Occipital lobe (tissue), 2 donors: ENCODE measurements around the gene VKORC1. TPM values are rescaled to one million over a fixed set of nuclear protein-coding genes. Genes with fewer than 3 reads are reported as not detected.

ENCODE experiments used
- DNase-seq: peaks from one replicate; lab custom pipeline; 2025; lab: John Stamatoyannopoulos, UW
- total RNA-seq: library from RNA; depleted of rRNA; stranded (reverse); fragments of >200 nt; gene quantifications from one replicate; pipeline ENCODE4 v1.2.3, GENCODE V29; 2014

The VKORC1 gene
- total RNA-seq, 1 donor from 2014 or later = 30.7 TPM

- no peak for DNase-seq
These were observed 35.8 kb upstream of the VKORC1 start for GRCh38 chr16:31130336-31130891.

GRCh38 chr16:31129568-31130335 is 35.2 kb upstream of the VKORC1 start:
- no peak for DNase-seq

- peak; percentile 16 for DNase-seq
These were observed 34.3 kb upstream of the VKORC1 start for GRCh38 chr16:31128711-31129567.

GRCh38 chr16:31127182-31127581 is 32.6 kb upstream of the VKORC1 start:
- no peak for DNase-seq

- DNase-seq = no peak
These were observed 31.2 kb upstream of the VKORC1 start for GRCh38 chr16:31125844-31126243.

- DNase-seq = no peak
These were observed 25.5 kb upstream of the VKORC1 start for GRCh38 chr16:31120129-31120528.

- DNase-seq = no peak
These were observed 23.9 kb upstream of the VKORC1 start for GRCh38 chr16:31118223-31119155.

GRCh38 chr16:31117384-31118222 is 23.0 kb upstream of the VKORC1 start, which contains the start of gene KAT8:
Gene KAT8, plus strand, starts transcription at chr16:31117664. Its CDS starts 18 bp downstream, at chr16:31117682.
- peak; percentile 97 for DNase-seq

- no peak for DNase-seq
These were observed 19.9 kb upstream of the VKORC1 start for GRCh38 chr16:31114468-31114867.

- no peak for DNase-seq
These were observed 18.8 kb upstream of the VKORC1 start for GRCh38 chr16:31113121-31114120.

GRCh38 chr16:31112711-31113110 is 18.1 kb upstream of the VKORC1 start:
- no peak for DNase-seq

- no peak for DNase-seq
These were observed 17.4 kb upstream of the VKORC1 start for GRCh38 chr16:31111881-31112466.

- DNase-seq = no peak
These were observed 15.8 kb upstream of the VKORC1 start for GRCh38 chr16:31110106-31111034.

GRCh38 chr16:31109622-31110021 is 15.0 kb upstream of the VKORC1 start:
- DNase-seq = no peak

- DNase-seq = no peak
These were observed 14.4 kb upstream of the VKORC1 start for GRCh38 chr16:31108794-31109558.

- peak; percentile 64 for DNase-seq
These were observed 13.6 kb upstream of the VKORC1 start, which contains the start of gene BCKDK for GRCh38 chr16:31108035-31108793. Gene BCKDK, plus strand, starts transcription at chr16:31108386. Its CDS starts 838 bp downstream, at chr16:31109224.
